ENCODE data around the gene HNRNPA1L2. TPM values are rescaled to one million over a fixed set of nuclear protein-coding genes. Genes with fewer than 3 reads are reported as not detected.
A peak's percentile ranks its signal among the peaks of the same experiment; 100 is the strongest.
"Not testable (repeated sequence)": the region's sequence is repeated elsewhere in the genome, so short reads cannot be mapped to it uniquely, and the experiment has no call there.

Gene HNRNPA1L2
- total RNA-seq, 1 donor from 2014 or later, result 18.1 TPM

- no peak for TF ChIP-seq CTCF (IDR thresholded peaks at IDR 0.05; ENCODE audit: unreplicated experiment)
- peaks cover 25% of the 10 kb centered on the region for H3K4me1 Mint-ChIP-seq
These were observed 41.6 kb upstream of the HNRNPA1L2 start for GRCh38 chr13:52600666-52601065.

GRCh38 chr13:52603316-52603715 is 38.9 kb upstream of the HNRNPA1L2 start:
- not testable (repeated sequence) for H3K27me3 Mint-ChIP-seq (ENCODE audit: low read depth); H3K9me3 Mint-ChIP-seq; H3K36me3 Mint-ChIP-seq; H3K4me3 Mint-ChIP-seq; DNase-seq (ENCODE audit: low spot score in 2 of 2, unreplicated experiment in 2 of 2); H3K27ac Mint-ChIP-seq
- H3K4me1 Mint-ChIP-seq, result peaks cover 25% of the 10 kb centered on the region

More at GRCh38 chr13:52600666-52601065, 41.6 kb upstream of the HNRNPA1L2 start:
- Mint-ChIP-seq H3K9me3 (no peaks in the 10 kb centered on the region), H3K27me3 (ENCODE audit: low read depth) (no peaks in the 10 kb centered on the region), H3K27ac (peak overlapping the region; percentile 95), H3K4me3 (peak overlapping the region; percentile 73), H3K36me3 (peaks cover 3% of the 10 kb centered on the region)
- DNase-seq (ENCODE audit: low spot score in 2 of 2, unreplicated experiment in 2 of 2), result no peak

GRCh38 chr13:52606126-52606525 is 36.1 kb upstream of the HNRNPA1L2 start:
- not testable (repeated sequence) for H3K4me3 Mint-ChIP-seq; DNase-seq (ENCODE audit: low spot score in 2 of 2, unreplicated experiment in 2 of 2); H3K36me3 Mint-ChIP-seq; H3K9me3 Mint-ChIP-seq; H3K27me3 Mint-ChIP-seq (ENCODE audit: low read depth)
- Mint-ChIP-seq H3K4me1 (peaks cover 11% of the 10 kb centered on the region), H3K27ac (peak overlapping the region; percentile 21)

GRCh38 chr13:52606795-52607194 is 35.4 kb upstream of the HNRNPA1L2 start:
- H3K27ac Mint-ChIP-seq; H3K36me3 Mint-ChIP-seq; H3K27me3 Mint-ChIP-seq (ENCODE audit: low read depth); H3K9me3 Mint-ChIP-seq; H3K4me3 Mint-ChIP-seq; DNase-seq (ENCODE audit: low spot score in 2 of 2, unreplicated experiment in 2 of 2): not testable (repeated sequence)
- H3K4me1 Mint-ChIP-seq, result peaks cover 11% of the 10 kb centered on the region

GRCh38 chr13:52608184-52608583 is 34.0 kb upstream of the HNRNPA1L2 start:
- H3K27ac Mint-ChIP-seq, result peak overlapping the region; percentile 62
- not testable (repeated sequence) for H3K4me3 Mint-ChIP-seq; H3K4me1 Mint-ChIP-seq; DNase-seq (ENCODE audit: low spot score in 2 of 2, unreplicated experiment in 2 of 2); H3K36me3 Mint-ChIP-seq; H3K9me3 Mint-ChIP-seq; H3K27me3 Mint-ChIP-seq (ENCODE audit: low read depth)

- not testable (repeated sequence) for H3K27ac Mint-ChIP-seq; H3K36me3 Mint-ChIP-seq; DNase-seq (ENCODE audit: low spot score in 2 of 2, unreplicated experiment in 2 of 2)
These were observed 33.1 kb upstream of the HNRNPA1L2 start for GRCh38 chr13:52609013-52609606.

GRCh38 chr13:52610158-52610557 is 32.1 kb upstream of the HNRNPA1L2 start:
- not testable (repeated sequence) for H3K4me1 Mint-ChIP-seq; H3K4me3 Mint-ChIP-seq; H3K27ac Mint-ChIP-seq; H3K36me3 Mint-ChIP-seq; H3K27me3 Mint-ChIP-seq (ENCODE audit: low read depth); DNase-seq (ENCODE audit: low spot score in 2 of 2, unreplicated experiment in 2 of 2)
- peaks cover 14% of the 10 kb centered on the region for H3K9me3 Mint-ChIP-seq

More at GRCh38 chr13:52609013-52609606, 33.1 kb upstream of the HNRNPA1L2 start:
- not testable (repeated sequence) for H3K4me3 Mint-ChIP-seq; H3K4me1 Mint-ChIP-seq; H3K27me3 Mint-ChIP-seq (ENCODE audit: low read depth)
- H3K9me3 Mint-ChIP-seq, result peaks cover 10% of the 10 kb centered on the region

- no peak for DNase-seq (ENCODE audit: low spot score in 2 of 2, unreplicated experiment in 2 of 2)
- Mint-ChIP-seq H3K27me3 (ENCODE audit: low read depth) (no peaks in the 10 kb centered on the region), H3K36me3 (peaks cover 8% of the 10 kb centered on the region), H3K9me3 (peaks cover 16% of the 10 kb centered on the region), H3K4me1 (peaks cover 10% of the 10 kb centered on the region), H3K27ac (no peak overlapping the region), H3K4me3 (peak overlapping the region; percentile 29)
- TF ChIP-seq CTCF (IDR thresholded peaks at IDR 0.05; ENCODE audit: unreplicated experiment), result no peak
These were observed 27.0 kb upstream of the HNRNPA1L2 start for GRCh38 chr13:52615134-52615801.
